KMS-11 (cell line): Measurements from ENCODE around the gene UBA3.

Source experiments
- H2AFZ ChIP-seq: fragments of 200-600 bp; sonication (generic); 2 replicates; pipeline ENCODE4 v1.6.1; 2016; ENCODE audit warnings: antibody characterized with exemption, mixed run types, low read depth
- H3K27ac ChIP-seq: fragments of 200-600 bp; sonication (generic); 2 replicates; pipeline ENCODE4 v1.6.1; 2016; ENCODE audit warnings: mild to moderate bottlenecking, mixed run types
- H3K27me3 ChIP-seq: fragments of 200-600 bp; sonication (generic); 2 replicates; pipeline ENCODE4 v1.6.1; 2017; ENCODE audit warnings: mild to moderate bottlenecking, low read depth, mixed run types, moderate library complexity; ENCODE audit not compliant: insufficient read depth
- H3K36me3 ChIP-seq: fragments of 200-600 bp; sonication (generic); 2 replicates; pipeline ENCODE4 v1.6.1; 2017; ENCODE audit warnings: mild to moderate bottlenecking, mixed run types; ENCODE audit not compliant: insufficient read depth
- H3K4me1 ChIP-seq: fragments of 200-600 bp; sonication (generic); 2 replicates; pipeline ENCODE4 v1.6.1; 2016; ENCODE audit warnings: mild to moderate bottlenecking, low read depth, mixed run types; ENCODE audit not compliant: poor library complexity, severe bottlenecking
- H3K4me2 ChIP-seq: fragments of 200-600 bp; sonication (generic); 2 replicates; pipeline ENCODE4 v1.7.0; 2016; ENCODE audit warnings: mild to moderate bottlenecking, mixed run types
- H3K4me3 ChIP-seq: fragments of 200-600 bp; sonication (generic); IDR thresholded peaks from 2 replicates; pipeline ENCODE4 v1.6.1; 2017; ENCODE audit warnings: low read depth, low read length, mixed read lengths; ENCODE audit not compliant: insufficient read depth
- H3K79me2 ChIP-seq: fragments of 200-600 bp; sonication (generic); 2 replicates; pipeline ENCODE4 v1.6.1; 2016; ENCODE audit warnings: low read depth, mixed run types; ENCODE audit not compliant: insufficient read depth
- H3K9ac ChIP-seq: fragments of 200-600 bp; sonication (generic); 2 replicates; pipeline ENCODE4 v1.6.1; 2016; ENCODE audit warnings: mild to moderate bottlenecking, mixed run types
- H4K20me1 ChIP-seq: fragments of 200-600 bp; sonication (generic); 2 replicates; pipeline ENCODE4 v1.6.1; 2016; ENCODE audit warnings: mild to moderate bottlenecking, mixed run types; ENCODE audit not compliant: insufficient read depth
- TF ChIP-seq, protein P1 (sequence below): fragments of 200-600 bp; sonication (generic); conservative IDR thresholded peaks from 2 replicates; pipeline ENCODE4 v1.6.1; 2017; ENCODE audit warnings: low read depth, mild to moderate bottlenecking, antibody characterized with exemption, low read length, moderate library complexity, mixed read lengths

Gene UBA3

DNA sequence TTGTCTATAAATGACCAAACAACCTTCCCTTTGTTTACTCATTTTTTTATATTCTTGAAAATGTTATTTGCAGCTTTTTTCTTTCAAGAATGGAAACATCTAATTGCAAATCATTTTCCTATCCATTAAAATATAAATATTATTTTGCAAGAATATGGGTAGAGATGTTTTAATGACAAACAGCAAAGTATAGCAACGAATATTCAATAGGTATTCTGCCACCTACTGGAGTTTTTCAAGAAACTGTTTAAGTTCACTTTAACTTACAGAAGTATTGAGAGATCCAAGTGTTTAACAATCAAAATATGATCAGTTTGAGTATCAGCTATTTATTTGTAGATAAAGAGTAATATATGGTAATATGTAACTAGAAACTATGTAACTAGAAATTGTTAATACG is 59.7 kb downstream of the UBA3 start:
- Histone ChIP-seq H3K4me3 (no peak overlapping the region), H3K36me3 (no peaks in the 10 kb centered on the region), H3K9ac (no peak overlapping the region), H3K27me3 (no peaks in the 10 kb centered on the region), H3K4me1 (peaks cover 16% of the 10 kb centered on the region), H3K4me2 (peak overlapping the region; percentile 31), H2AFZ (no peak overlapping the region), H4K20me1 (no peaks in the 10 kb centered on the region), H3K79me2 (no peaks in the 10 kb centered on the region), H3K27ac (no peak overlapping the region)
- TF ChIP-seq, protein P1, sequence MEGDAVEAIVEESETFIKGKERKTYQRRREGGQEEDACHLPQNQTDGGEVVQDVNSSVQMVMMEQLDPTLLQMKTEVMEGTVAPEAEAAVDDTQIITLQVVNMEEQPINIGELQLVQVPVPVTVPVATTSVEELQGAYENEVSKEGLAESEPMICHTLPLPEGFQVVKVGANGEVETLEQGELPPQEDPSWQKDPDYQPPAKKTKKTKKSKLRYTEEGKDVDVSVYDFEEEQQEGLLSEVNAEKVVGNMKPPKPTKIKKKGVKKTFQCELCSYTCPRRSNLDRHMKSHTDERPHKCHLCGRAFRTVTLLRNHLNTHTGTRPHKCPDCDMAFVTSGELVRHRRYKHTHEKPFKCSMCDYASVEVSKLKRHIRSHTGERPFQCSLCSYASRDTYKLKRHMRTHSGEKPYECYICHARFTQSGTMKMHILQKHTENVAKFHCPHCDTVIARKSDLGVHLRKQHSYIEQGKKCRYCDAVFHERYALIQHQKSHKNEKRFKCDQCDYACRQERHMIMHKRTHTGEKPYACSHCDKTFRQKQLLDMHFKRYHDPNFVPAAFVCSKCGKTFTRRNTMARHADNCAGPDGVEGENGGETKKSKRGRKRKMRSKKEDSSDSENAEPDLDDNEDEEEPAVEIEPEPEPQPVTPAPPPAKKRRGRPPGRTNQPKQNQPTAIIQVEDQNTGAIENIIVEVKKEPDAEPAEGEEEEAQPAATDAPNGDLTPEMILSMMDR, result no peak; the same call in 1 of the 2 replicates

DNA sequence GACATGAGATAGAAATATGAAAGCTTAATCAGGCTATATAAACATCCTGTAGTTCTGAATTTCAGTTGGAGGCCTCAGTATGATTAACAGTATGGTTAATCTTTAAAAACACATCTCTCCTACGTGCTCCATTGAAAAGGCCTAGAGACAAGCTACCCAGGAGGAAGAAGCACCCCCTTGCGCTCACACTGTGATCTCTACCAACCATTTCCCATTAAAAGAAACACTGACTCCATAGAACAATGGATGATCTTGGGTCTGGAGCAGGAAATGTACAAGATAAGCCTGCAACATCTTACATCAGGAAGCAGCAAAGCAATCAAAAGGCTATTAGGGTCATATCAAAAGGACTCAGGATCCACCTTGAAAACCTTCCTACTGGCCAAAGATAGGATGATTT is 63.3 kb downstream of the UBA3 start:
- H2AFZ ChIP-seq, result no peak overlapping the region
- peaks cover 26% of the 10 kb centered on the region for H3K4me1 ChIP-seq
- no peak overlapping the region for H3K9ac ChIP-seq
- H3K79me2 ChIP-seq, result no peaks in the 10 kb centered on the region
- H3K27me3 ChIP-seq, result no peaks in the 10 kb centered on the region
- no peaks in the 10 kb centered on the region for H3K36me3 ChIP-seq
- H3K4me3 ChIP-seq, result no peak overlapping the region
- H3K4me2 ChIP-seq, result no peak overlapping the region
- TF ChIP-seq, protein P1, result no peak
- H3K27ac ChIP-seq, result no peak overlapping the region
- no peaks in the 10 kb centered on the region for H4K20me1 ChIP-seq

DNA sequence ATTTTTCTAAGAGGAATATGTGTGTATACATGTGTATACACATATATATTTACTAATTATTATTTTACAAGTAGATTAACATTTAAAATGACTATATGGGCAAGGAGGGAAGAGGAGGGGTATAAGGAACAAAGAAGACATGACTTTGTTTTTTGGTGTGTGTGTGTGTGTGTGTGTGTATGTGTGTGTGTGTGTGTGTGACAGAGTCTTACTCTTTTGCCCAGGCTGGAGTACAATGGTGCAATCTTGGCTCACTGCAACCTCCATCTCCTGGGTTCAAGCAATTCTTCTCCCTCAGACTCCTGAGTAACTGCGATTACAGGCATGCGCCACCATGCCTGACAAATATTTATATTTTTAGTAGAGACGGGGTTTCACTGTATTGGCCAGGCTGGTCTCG is 64.1 kb downstream of the UBA3 start:
- no peak overlapping the region for H3K4me3 ChIP-seq
- peaks cover 21% of the 10 kb centered on the region for H3K4me1 ChIP-seq
- no peaks in the 10 kb centered on the region for H3K27me3 ChIP-seq
- H3K79me2 ChIP-seq, result no peaks in the 10 kb centered on the region
- no peak overlapping the region for H3K9ac ChIP-seq
- no peaks in the 10 kb centered on the region for H3K36me3 ChIP-seq
- H4K20me1 ChIP-seq, result no peaks in the 10 kb centered on the region
- TF ChIP-seq, protein P1, result no peak
- H2AFZ ChIP-seq, result no peak overlapping the region
- no peak overlapping the region for H3K27ac ChIP-seq
- H3K4me2 ChIP-seq, result no peak overlapping the region

DNA sequence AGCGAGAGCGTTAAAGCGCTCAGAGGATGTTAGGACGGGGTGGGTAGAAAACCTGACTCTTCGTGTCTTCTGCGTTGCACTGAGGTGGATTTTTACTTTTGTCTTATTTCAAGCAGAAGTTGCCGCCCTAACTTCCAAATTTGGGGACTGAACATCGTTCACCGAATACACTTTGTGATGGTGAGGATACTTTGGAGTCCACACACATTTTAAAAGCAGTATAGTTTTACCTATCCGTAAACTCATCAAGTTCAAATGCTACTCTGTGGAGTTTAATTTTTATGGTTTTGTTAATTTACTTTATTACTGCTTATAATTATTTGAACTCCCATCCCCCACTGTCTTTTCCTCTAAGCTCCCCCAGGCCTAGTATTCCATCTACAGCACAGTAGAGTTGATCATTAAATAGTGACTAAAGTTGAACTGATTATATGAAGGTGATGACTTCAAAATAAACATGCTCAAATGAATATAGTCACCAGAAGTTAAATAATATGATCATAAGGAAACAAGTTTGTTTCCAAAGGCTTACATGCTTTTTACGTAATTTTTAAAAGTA is 66.1 kb downstream of the UBA3 start:
- Histone ChIP-seq H4K20me1 (no peaks in the 10 kb centered on the region), H3K27me3 (no peaks in the 10 kb centered on the region), H3K79me2 (no peaks in the 10 kb centered on the region), H3K27ac (peak overlapping the region; percentile 32), H3K4me3 (peak overlapping the region; percentile 69), H3K4me1 (peaks cover 10% of the 10 kb centered on the region), H2AFZ (peak overlapping the region; percentile 76), H3K36me3 (no peaks in the 10 kb centered on the region), H3K4me2 (peak overlapping the region; percentile 47), H3K9ac (peak overlapping the region; percentile 71; the same call in 1 of the 2 replicates)
- TF ChIP-seq, protein P1, result no peak
